Activated T-cell treated with anti-CD3 and anti-CD28 coated beads for 48 hours (primary cell): Measurements from ENCODE around the gene PTP4A1.

Experiments
- DNase-seq: peaks from one replicate; pipeline ENCODE4 v3.0.0-alpha.2; 2020; ENCODE audit warnings: low read depth

The PTP4A1 gene

DNA sequence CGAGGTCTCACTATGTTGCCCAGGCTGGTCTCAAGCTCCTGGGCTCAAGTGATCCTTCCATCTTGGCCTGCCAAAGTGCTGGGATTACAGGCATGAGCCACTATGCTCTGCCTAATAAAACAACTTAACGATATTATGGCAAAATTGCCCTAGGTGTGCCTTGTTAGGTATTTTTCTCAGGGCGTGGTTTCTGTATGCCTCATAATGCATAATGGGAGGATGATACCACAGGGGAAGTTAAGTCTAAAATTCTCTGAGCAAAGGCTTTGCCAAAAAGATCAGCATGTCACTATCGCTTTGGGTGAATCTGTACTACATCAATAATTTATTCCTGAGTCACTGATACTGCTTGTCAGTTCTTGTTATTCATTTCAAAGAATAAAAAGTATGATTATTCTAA lies 15.9 kb upstream of the PTP4A1 start:
- no peak for DNase-seq

DNA sequence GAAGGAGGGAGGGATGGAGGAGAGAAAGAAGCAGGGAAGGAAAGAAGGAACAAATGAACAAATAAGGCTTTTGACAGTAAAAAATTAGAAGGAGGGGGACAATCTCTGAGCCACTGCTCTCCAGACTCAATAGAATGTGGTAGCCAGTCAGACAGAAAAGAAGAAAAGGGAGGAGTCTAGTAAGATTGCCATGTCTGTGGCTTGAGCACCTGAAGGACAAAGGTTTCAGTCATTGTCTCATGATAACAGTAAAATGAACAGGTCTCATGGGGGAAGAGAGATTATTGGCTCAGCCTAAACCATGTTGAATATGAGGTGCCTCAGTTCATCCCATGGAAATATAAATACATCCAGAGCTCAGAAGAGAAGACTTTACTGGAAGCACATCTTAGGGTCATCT lies 14.0 kb upstream of the PTP4A1 start:
- DNase-seq: no peak

DNA sequence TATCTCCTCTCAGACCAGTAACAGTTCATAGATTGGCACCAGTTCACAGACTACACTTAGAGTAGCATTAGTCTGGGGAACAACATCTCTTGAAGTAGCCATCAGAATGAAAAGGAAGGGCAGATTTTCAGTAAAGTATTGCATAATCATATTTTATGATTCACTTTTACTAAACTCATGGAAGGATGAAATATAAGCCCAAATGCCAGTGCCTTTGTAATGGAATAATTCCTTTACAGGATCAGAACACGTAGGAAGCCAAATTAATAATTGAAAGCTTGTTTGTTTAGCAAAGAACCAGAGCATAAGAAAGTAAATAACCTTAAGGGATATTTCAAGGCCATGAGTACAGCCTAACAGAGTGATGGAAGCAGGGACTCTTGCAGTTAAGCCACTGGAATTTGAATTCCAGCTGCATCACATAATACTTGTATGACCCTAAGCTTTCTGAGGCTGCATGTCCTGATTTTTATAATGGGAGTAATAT lies 11.4 kb upstream of the PTP4A1 start:
- DNase-seq: no peak

DNA sequence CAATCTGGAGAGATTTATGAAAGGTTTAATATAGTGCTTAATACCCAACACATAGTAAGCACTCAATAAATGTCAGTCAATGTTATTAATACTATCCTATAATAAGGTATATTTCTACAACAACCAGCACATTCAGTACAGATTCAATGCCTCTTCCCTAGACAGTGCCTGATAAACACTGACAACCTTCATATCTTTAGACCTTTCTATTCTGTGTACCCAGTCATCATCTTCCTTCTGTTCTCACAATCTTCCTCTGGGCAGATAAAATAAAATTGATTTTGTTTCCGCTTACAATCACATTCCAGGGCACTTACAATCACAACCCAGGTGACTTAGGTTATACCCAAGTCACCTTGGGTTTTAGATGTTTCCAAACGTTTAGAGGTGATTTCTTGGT lies 11.0 kb upstream of the PTP4A1 start:
- no peak for DNase-seq

DNA sequence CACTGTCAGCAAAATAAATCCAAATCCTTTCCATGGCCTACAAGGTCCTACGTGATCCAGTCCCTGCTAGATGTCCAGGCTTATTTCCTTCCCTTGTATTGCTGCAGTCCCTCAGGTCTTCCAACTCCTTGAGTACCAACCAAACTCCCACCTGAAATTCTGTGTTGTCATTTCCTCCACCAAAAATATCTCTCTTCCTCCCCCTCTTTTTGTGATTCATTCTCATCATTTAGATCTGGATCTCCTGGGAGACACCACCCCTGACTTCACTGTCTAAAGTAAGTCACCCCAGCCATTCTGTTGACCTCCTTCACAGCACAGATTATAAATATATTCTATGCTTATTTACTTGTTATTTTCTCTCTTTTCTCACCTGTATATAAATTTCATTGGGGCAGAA lies 9.0 kb upstream of the PTP4A1 start:
- DNase-seq: no peak

DNA sequence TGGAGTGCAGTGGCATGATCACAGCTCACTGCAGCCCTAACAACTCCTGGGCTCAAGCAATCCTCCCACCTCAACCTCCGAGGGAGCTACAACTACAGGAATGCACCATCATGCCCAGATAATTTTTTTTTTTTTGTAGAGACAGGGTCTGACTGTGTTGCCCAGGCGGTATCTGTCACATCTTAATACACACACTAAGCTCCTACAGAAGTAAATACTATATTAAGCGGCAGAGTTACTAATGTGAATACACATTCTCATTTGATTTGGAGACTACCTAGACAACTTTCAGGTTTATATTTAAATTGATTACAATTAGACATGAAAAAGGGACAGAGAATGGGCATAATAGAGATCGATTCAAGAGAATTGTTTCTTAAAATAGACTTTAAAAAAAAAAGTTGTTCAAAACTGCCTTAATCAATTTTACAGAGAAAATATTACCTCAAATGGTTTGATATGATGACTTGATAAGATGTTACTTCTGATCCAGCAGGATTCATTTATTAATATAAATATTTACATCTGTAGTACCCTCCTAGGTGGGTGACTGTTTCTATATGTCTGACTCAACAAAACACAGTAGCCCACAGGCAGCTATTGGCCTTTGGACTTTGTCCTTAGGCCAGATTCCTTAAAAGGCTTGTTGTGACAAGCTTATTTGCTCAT lies 7.1 kb upstream of the PTP4A1 start:
- no peak for DNase-seq

DNA sequence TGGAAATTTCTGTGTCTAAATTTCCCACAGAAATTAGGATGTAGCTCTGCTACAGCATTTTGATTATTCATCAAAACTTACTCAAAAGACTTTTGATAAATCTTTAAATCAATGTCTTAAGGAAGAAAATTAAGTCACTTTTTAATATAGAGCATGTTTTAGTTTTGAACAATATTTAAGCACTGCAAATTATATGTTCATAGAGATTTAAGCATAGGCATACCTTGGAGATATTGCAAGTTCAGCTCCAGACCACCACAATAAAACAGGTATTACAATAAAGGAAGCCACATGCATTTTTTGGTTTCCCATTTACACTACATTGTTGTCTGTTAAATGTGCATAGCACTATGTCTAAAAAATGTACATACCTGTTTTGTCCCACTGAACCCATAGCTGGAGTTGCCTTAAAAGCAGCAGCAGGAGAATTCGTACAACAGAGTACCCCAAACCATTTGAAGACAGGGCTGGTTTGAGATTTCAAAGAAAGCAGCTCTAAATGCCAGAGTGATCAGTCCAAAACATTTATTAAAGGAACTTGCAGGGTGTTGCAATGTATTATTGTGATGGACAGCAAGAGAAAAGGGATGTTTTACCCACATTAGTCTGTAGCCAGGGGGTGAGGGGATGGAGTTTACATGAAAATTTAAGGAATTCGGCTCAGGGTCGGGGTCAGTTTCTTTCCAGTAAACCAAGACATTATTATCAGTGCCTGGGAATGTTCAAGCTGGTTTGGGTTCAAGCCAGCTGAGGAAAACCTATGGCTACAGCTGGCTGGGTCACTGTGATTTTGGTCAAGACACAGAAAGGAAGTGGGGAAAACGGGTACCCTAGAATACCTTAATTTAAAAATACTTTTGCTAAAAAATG lies 6.3 kb upstream of the PTP4A1 start:
- DNase-seq: no peak

DNA sequence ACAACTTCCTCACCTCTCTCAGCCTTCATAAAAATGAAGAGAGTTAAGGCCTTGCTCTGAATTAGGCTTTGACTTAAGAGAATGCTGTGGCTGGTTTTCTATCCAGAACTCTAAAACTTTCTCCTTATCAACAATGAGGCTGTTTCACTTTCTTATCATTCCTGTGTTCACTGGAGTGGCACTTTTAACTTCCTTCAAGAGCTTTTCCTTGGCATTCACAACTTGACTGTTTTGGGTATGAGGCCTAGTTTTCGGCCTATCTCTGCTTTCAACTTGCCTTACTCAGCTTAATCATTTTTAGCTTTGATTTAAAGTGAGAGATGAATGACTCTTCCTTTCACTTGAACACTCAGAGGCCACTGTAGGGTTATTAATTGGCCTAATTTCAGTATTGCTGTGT lies 4.3 kb upstream of the PTP4A1 start:
- DNase-seq: no peak

DNA sequence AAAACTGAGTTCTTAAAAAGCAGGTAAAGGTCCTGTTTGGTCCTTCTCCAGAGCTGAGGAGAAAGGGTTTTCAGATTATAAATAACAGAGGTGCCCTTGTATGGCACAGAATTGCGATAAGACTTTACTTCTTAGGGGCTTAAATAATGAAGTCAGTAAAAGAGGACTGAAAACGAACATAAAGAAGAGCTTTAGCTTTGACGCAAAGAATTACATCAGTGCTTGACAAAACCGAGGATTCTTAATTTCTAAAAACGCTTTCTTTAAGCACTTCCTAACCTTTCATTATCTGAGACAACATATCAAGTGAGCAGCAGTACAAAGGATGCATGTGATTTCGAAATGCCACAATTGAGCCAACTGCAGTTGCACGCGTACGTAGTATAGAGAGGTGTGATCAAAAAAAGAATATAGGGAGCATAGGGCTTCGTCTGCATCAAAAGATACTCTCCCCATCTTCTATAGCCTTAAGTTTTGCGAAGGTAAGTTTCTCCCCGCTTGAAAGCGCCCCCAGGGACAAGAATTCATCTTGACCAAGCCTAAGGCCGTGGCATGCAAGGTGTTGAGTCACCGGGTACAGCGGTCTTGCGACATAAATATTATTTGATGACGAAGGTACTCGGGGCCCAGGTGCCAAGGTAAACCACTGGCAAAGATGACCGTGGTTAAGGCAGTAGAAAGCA lies 778 bp upstream of the PTP4A1 start:
- peak; percentile 25 for DNase-seq

DNA sequence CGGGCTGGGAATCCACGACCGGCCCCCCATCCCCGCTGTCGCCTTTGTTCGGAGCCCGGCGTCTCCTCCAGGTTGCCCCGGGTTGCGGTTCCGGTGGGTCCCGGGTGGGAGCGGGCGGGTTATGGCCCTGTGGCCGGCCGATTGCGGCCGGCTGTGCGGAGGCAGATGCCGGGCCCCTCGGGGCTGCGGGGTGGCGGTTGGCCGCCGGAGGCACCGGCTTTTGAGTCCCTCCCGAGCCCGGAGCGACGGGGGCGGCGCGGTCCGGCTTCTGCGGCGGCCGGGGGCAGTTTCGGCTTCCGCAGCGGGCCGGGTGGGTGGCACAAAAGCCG lies 431 bp downstream of the PTP4A1 start:
- DNase-seq: peak; percentile 29

DNA sequence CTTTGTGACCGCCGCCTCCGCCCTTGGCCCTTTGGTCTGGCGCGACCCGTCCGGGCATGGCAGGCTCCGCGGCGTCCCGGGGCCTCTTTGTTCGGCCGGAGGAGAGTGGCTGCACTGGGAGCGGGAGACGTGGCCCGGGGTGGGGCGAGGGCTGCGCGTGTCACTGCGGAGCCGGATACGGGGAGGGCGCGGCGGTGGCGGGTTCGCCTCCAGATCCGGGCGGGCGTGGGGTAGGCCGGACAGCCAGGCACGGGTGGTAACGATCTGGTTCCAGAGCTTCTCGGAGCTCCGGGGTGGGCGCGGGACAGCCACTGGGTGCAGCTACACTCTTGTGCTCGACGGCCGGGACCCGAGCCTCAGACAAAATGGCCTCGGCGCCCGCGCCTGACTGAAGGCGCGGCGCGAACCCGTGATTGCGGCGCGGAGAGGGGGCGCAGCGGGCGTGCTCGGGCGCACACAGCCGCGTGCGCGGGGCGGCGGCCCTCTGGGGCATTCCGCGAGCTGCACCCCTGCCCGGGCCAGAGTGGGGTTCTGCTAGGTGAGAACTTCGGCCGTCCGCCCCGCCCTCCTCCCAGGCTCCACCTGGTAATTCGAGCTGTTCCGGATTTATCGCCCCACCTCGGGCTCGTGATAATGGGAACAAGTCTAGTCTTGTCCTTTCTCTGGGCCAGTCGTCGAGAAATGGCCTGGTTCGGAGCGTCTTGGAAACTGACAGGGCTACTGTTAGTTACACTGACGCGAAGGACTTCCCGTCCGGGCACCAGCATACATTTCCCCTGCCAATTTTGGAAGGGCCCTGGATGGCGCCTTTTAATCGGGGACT lies 1.0 kb downstream of the PTP4A1 start:
- peak; percentile 56 for DNase-seq

DNA sequence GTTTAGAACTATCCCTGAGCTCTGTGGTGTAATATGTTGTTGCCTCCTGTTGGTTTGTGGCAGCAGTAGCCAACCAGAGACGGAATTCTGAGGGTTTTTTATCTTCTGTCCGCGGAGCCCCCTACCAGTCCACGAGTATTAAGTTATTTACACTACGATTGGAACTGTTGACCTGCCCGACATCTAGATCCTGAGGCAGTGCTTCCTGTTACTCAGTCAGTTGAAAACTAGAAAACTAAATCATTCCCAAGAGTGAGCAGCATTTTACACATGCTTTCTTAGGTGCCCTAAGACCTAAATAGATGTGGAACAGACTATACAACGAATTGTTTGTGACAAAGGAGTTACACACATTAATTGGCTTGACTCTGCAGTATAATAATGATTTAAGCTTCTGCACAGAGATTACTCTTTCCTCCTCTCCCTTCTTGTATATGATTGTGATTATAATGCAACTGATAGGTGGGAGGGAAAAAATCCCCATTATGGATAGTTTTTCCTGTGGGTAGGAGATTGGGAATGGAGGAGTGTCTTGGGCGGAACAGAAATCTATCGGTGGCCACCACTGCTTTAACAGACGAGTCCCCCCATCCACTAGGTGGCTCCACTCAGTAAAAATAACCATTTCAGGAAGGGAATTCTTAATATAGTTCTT lies 1.7 kb downstream of the PTP4A1 start:
- DNase-seq: no peak

DNA sequence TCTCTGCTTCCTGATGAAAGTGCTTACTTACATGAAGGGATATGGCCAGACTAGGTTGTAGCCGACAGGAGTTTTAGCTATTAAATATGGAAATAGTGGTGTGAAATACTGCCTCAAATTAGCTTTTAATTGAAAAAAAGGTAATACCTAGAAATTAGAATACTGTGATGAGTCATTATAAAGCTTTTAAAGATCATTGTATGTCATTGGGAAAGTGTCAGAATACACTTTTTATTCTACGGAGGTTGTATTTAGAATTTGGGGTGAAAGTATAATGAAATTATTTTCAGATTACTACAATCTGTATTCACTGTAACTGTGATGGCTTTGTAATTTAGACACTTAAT lies 2.2 kb downstream of the PTP4A1 start:
- no peak for DNase-seq

DNA sequence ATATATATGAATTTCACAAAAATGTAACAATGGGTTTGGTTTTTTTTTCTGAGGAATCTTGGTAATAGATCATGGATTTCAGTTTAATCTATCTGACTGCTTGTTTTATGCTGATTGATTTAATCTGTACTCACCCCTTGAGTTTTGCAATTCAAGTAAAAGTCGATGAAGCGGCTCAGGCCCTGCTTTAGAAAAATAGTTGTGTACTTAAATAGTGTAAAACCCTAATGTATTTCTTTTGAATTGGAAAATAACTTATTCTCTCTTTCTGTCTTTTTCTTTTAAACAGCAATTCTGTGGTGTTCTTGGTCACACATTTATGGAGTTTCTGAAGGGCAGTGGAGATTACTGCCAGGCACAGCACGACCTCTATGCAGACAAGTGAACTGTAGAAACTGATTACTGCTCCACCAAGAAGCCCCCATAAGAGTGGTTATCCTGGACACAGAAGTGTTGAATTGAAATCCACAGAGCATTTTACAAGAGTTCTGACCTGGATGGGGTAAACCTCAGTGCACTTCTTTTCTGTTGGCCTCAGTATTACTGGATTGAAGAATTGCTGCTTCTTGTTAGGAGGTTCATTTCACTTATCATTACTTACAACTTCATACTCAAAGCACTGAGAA lies 4.0 kb downstream of the PTP4A1 start:
- DNase-seq: no peak

DNA sequence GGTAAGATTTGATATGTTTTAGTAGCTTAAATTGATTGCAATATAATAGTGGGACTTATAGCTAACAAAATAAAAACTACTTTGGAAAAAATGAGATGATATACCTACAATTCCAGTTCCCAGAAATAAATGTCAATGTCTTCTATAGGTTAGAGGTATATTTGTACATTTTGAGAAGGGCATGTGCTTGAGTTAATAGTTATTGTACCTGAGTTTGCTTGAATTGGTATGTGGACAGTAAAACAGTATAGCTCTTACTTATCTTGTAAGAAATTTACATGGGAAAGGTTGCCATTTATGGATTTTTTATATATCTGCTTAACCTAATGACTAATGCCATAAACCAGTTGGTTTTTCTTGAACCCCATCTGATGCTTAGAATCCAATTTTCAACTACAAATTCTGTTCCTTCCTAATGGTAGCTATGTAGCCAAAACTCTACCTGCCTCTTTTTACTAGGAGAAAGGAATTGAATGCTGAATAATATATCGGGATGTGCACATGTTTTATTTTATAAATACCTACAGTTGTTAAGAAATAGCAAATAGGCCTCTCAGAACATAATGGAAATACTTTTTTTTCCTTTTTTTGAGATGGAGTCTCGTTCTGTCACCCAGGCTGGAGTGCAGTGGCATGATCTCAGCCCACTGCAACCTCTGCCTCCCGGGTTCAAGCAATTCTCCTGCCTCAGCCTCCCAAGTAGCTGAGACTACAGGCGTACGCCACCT lies 4.9 kb downstream of the PTP4A1 start:
- no peak for DNase-seq

DNA sequence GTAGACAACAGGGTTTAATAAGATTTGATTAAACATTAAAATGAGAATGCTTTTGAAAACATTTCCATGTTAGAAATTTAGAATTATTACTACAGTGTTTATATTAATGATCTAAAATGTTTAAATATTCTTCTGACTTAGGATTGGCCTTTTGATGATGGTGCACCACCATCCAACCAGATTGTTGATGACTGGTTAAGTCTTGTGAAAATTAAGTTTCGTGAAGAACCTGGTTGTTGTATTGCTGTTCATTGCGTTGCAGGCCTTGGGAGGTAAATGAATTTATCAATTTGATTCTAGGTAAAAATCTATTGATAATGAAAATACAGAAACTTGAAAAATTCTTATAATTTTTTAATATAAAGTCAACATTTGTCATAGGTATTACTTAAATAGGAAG lies 6.5 kb downstream of the PTP4A1 start:
- DNase-seq: no peak

DNA sequence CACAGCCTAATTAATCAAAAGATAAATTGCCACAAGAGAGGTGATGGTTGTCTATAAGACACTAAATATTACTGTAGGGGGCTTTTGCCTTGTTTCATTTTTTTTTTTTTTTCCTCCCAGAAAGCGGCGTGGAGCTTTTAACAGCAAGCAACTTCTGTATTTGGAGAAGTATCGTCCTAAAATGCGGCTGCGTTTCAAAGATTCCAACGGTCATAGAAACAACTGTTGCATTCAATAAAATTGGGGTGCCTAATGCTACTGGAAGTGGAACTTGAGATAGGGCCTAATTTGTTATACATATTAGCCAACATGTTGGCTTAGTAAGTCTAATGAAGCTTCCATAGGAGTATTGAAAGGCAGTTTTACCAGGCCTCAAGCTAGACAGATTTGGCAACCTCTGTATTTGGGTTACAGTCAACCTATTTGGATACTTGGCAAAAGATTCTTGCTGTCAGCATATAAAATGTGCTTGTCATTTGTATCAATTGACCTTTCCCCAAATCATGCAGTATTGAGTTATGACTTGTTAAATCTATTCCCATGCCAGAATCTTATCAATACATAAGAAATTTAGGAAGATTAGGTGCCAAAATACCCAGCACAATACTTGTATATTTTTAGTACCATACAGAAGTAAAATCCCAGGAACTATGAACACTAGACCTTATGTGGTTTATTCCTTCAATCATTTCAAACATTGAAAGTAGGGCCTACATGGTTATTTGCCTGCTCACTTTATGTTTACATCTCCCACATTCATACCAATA lies 7.8 kb downstream of the PTP4A1 start:
- no peak for DNase-seq

DNA sequence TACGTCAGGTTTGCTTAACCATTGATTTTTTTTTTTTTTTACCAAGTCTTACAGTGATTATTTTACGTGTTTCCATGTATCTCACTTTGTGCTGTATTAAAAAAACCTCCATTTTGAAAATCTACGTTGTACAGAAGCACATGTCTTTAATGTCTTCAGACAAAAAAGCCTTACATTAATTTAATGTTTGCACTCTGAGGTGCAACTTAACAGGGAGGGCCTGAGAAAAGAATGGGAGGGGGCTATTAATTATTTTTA lies 8.4 kb downstream of the PTP4A1 start:
- no peak for DNase-seq

DNA sequence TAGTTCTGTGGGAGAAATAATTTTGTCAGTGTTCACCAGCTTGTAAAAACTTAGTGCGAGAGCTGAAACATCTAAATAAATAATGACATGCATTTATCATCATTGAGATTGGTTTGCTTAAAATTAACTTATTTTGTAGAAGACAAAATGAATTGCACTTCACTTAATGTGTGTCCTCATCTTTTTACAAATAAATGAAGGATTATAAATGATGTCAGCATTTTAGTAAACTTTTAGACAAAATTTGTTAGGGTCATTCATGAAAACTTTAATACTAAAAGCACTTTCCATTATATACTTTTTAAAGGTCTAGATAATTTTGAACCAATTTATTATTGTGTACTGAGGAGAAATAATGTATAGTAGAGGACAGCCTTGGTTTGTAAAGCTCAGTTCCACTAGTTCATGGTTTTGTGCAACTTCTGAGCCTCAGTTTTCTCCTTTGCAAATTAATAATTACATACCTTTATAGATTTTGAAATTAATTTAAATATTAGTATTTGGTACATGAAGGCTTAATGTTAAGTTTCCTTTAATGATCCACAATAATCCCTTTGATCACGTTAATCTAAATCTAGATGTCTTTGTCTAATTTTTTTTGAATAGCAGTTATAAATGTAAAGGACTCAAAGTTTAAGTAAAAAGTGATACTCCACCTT lies 9.2 kb downstream of the PTP4A1 start:
- DNase-seq: no peak
